DOHH2 (cell line): Measurements from ENCODE around the gene ZNF697.

Source experiments
- EZH2phosphoT487 ChIP-seq: fragments of 200-600 bp; sonication (generic); IDR thresholded peaks from 2 replicates; pipeline ENCODE4 v1.6.1; 2017; ENCODE audit warnings: borderline replicate concordance, mild to moderate bottlenecking, antibody characterized with exemption, low read length, moderate library complexity, mixed read lengths
- TF ChIP-seq, protein P1 (sequence below): fragments of 200-600 bp; sonication (generic); IDR thresholded peaks from one replicate; pipeline ENCODE4 v1.5.1; 2014; ENCODE audit warnings: antibody characterized with exemption, mild to moderate bottlenecking, low read depth, low read length; ENCODE audit not compliant: poor library complexity, severe bottlenecking

DNA sequence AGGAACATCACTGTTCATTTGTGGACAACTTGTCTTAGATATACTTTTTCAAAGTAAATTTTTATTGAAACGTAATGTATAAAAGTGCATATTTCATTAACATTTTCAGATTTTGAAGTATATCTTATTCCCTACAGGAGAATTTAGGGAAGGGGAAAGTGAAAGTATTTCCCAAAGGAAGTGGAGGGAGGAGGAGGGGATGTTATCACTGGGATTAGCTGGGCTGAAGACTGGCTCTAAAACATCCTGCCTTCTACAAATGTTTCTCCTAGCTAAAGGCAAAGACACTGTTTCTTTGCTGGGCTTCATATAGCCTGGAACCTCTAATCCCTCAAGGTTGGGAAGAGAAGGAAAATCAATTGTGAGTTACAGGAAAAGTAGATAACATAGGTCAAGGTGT, 7.1 kb upstream of the ZNF697 start:
- TF ChIP-seq, protein P1, sequence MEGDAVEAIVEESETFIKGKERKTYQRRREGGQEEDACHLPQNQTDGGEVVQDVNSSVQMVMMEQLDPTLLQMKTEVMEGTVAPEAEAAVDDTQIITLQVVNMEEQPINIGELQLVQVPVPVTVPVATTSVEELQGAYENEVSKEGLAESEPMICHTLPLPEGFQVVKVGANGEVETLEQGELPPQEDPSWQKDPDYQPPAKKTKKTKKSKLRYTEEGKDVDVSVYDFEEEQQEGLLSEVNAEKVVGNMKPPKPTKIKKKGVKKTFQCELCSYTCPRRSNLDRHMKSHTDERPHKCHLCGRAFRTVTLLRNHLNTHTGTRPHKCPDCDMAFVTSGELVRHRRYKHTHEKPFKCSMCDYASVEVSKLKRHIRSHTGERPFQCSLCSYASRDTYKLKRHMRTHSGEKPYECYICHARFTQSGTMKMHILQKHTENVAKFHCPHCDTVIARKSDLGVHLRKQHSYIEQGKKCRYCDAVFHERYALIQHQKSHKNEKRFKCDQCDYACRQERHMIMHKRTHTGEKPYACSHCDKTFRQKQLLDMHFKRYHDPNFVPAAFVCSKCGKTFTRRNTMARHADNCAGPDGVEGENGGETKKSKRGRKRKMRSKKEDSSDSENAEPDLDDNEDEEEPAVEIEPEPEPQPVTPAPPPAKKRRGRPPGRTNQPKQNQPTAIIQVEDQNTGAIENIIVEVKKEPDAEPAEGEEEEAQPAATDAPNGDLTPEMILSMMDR, result no peak
- no peak for TF ChIP-seq EZH2phosphoT487
